Measurements from ENCODE around the gene PRKCE.

GRCh38 chr2:46181306-46181705 lies 529.8 kb downstream of the PRKCE start:
- TF ChIP-seq CTCF (IDR thresholded peaks at IDR 0.05) (no peak), EZH2 (IDR thresholded peaks at IDR 0.05; ENCODE audit: borderline replicate concordance, insufficient read depth, low read depth, low read length, poor library complexity, severe bottlenecking) (no peak)
